EL (cell line): ENCODE measurements around the gene CDHR3.
A peak's percentile ranks its signal among the peaks of the same experiment; 100 is the strongest.

Experiments used
- DNase-seq: peaks from one replicate; pipeline ENCODE4 v3.0.0-alpha.2; 2016

Gene CDHR3

GRCh38 chr7:106053109-106053508 is 90.0 kb downstream of the CDHR3 start:
- no peak for DNase-seq

GRCh38 chr7:106054156-106054910 is 91.3 kb downstream of the CDHR3 start:
- DNase-seq, result no peak

GRCh38 chr7:106054971-106055532 is 92.0 kb downstream of the CDHR3 start:
- no peak for DNase-seq

GRCh38 chr7:106056513-106057203 is 93.6 kb downstream of the CDHR3 start:
- DNase-seq, result peak; percentile 64

- no peak for DNase-seq
Measured at GRCh38 chr7:106057204-106057961, 94.3 kb downstream of the CDHR3 start.

GRCh38 chr7:106057962-106058927 is 95.2 kb downstream of the CDHR3 start:
- DNase-seq, result no peak

- DNase-seq, result no peak
Measured at GRCh38 chr7:106058928-106059324, 95.9 kb downstream of the CDHR3 start.

- DNase-seq, result no peak
Measured at GRCh38 chr7:106059556-106059955, 96.5 kb downstream of the CDHR3 start.

GRCh38 chr7:106060394-106060920 is 97.4 kb downstream of the CDHR3 start:
- DNase-seq, result no peak

- no peak for DNase-seq
Measured at GRCh38 chr7:106061301-106061979, 98.4 kb downstream of the CDHR3 start.

- DNase-seq, result no peak
Measured at GRCh38 chr7:106062006-106062405, 98.9 kb downstream of the CDHR3 start.

- no peak for DNase-seq
Measured at GRCh38 chr7:106062521-106062931, 99.5 kb downstream of the CDHR3 start.

GRCh38 chr7:106063024-106063423 is 100.0 kb downstream of the CDHR3 start:
- no peak for DNase-seq

- no peak for DNase-seq
Measured at GRCh38 chr7:106063692-106064091, 100.6 kb downstream of the CDHR3 start.

GRCh38 chr7:106064316-106064715 is 101.3 kb downstream of the CDHR3 start:
- DNase-seq, result no peak

- DNase-seq, result peak; percentile 97
Measured at GRCh38 chr7:106064771-106065574, 101.9 kb downstream of the CDHR3 start.

- DNase-seq, result no peak
Measured at GRCh38 chr7:106065575-106066500, 102.8 kb downstream of the CDHR3 start.

GRCh38 chr7:106067678-106068077 is 104.6 kb downstream of the CDHR3 start:
- no peak for DNase-seq

- no peak for DNase-seq
Measured at GRCh38 chr7:106068538-106068961, 105.5 kb downstream of the CDHR3 start.
